GM23248 (cell line): ENCODE measurements around the gene AKNA. TPM values are rescaled to one million over a fixed set of nuclear protein-coding genes. Genes with fewer than 3 reads are reported as not detected.

Source experiments
- DNase-seq: peaks from one replicate; pipeline ENCODE4 v3.0.0-alpha.2; 2015
- H2AFZ ChIP-seq: fragments of 200-600 bp; sonication (generic); 2 replicates; pipeline ENCODE4 v1.6.1; 2016; ENCODE audit warnings: antibody characterized with exemption
- H3F3A ChIP-seq: fragments of 200-600 bp; sonication (generic); 2 replicates; pipeline ENCODE4 v1.6.1; 2016; ENCODE audit warnings: mild to moderate bottlenecking, antibody characterized with exemption, mixed run types; ENCODE audit not compliant: insufficient read depth
- H3K27ac ChIP-seq: fragments of 200-600 bp; sonication (generic); 2 replicates; pipeline ENCODE4 v1.5.1; 2016; ENCODE audit warnings: mild to moderate bottlenecking
- H3K27me3 ChIP-seq: fragments of 200-600 bp; sonication (generic); replicated peaks from 2 replicates; pipeline ENCODE4 v1.6.1; 2016; ENCODE audit warnings: mild to moderate bottlenecking; ENCODE audit not compliant: insufficient read depth
- H3K36me3 ChIP-seq: fragments of 200-600 bp; sonication (generic); 2 replicates; pipeline ENCODE4 v1.6.1; 2016; ENCODE audit warnings: low read depth, mild to moderate bottlenecking
- H3K4me1 ChIP-seq: fragments of 200-600 bp; sonication (generic); 2 replicates; pipeline ENCODE4 v1.6.1; 2016; ENCODE audit warnings: mild to moderate bottlenecking; ENCODE audit not compliant: insufficient read depth
- H3K4me2 ChIP-seq: fragments of 200-600 bp; sonication (generic); one replicate; pipeline ENCODE4 v1.6.1; 2016; ENCODE audit warnings: mild to moderate bottlenecking; ENCODE audit not compliant: unreplicated experiment
- H3K4me3 ChIP-seq: fragments of 200-600 bp; sonication (generic); 2 replicates; pipeline ENCODE4 v1.5.1; 2016; ENCODE audit warnings: mild to moderate bottlenecking
- H3K79me2 ChIP-seq: fragments of 200-600 bp; sonication (generic); 2 replicates; pipeline ENCODE4 v1.6.1; 2016; ENCODE audit warnings: mild to moderate bottlenecking; ENCODE audit not compliant: insufficient read depth
- H3K9ac ChIP-seq: fragments of 200-600 bp; sonication (generic); 2 replicates; pipeline ENCODE4 v1.6.1; 2016; ENCODE audit warnings: mild to moderate bottlenecking
- H3K9me2 ChIP-seq: fragments of 200-600 bp; sonication (generic); 2 replicates; pipeline ENCODE4 v1.6.1; 2016; ENCODE audit warnings: mixed run types, mild to moderate bottlenecking, moderate library complexity; ENCODE audit not compliant: insufficient read depth
- H3K9me3 ChIP-seq: fragments of 200-600 bp; sonication (generic); one replicate; pipeline ENCODE4 v1.6.1; 2017; ENCODE audit warnings: low read depth
- H4K20me1 ChIP-seq: fragments of 200-600 bp; sonication (generic); 2 replicates; pipeline ENCODE4 v1.6.0; 2016; ENCODE audit not compliant: insufficient read depth
- EZH2 ChIP-seq: fragments of 200-600 bp; sonication (generic); IDR thresholded peaks from 2 replicates; pipeline ENCODE4 v1.6.1; 2018; ENCODE audit warnings: antibody characterized with exemption, mild to moderate bottlenecking; ENCODE audit not compliant: insufficient read depth, poor library complexity, severe bottlenecking
- EZH2phosphoT487 ChIP-seq: fragments of 200-600 bp; sonication (generic); IDR thresholded peaks from 2 replicates; pipeline ENCODE4 v1.6.1; 2018; ENCODE audit warnings: antibody characterized with exemption, moderate library complexity, mild to moderate bottlenecking, low read depth; ENCODE audit not compliant: insufficient read depth
- WGBS, 2 experiments: methylation state at CpG; one replicate each; pipeline ENCODE4 v1.1.6; 2015 to 2017; ENCODE audit warnings: low lambda C conversion rate in 2 of 2, low coverage in 1 of 2; ENCODE audit errors: missing lambda C conversion rate in 2 of 2; 5-methylcytosine and 5-hydroxymethylcytosine counted together
- in situ Hi-C: fragments of 300-500 bp; cut with MboI; formaldehyde crosslinking; loops from 2 replicates; pipeline ENCODE4 v1.15.0; 2020
- polyA plus RNA-seq: library from polyadenylated mRNA; unstranded; fragments of >200 nt; fragmentation: Nextera tagmentation; extraction: Ambion mirVana; gene quantifications from 2 replicates; pipeline ENCODE4 v1.2.1, GENCODE V29; 2016
- total RNA-seq: library from RNA; depleted of rRNA; stranded (reverse); fragments of >200 nt; shearing (Covaris generic); gene quantifications from 2 replicates; pipeline ENCODE4 v1.2.3, GENCODE V29; 2014

Gene AKNA
- total and polyA plus RNA-seq, 2 experiments from 2014 or later: 1.8 to 6.6 TPM

DNA sequence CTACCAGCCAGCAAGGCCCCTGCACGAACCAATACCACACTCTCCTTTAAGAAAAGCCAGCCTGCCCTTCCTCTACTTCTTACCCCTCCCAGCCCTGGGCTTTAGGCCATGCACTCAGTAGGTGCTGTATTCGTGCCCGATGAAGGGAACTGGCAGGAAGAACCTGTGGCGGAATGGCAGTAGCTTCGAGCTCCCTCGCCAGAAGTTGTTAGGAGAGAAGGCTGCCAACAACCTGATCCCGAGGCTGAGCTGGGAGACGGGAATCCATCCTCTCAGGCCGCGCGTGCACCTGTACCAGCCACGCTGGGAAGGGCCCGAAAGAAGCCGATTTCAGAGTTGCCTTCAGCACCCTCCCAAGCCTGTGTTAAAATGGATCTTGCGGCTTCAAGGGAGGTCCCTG, 45.3 kb upstream of the AKNA start:
- H3K36me3 ChIP-seq: no peaks in the 10 kb centered on the region
- H3K9me2 ChIP-seq: no peaks in the 10 kb centered on the region
- no peaks in the 10 kb centered on the region for H3K9me3 ChIP-seq
- no peaks in the 10 kb centered on the region for H3K27me3 ChIP-seq
- WGBS, 2 experiments: 78 to 85% methylated on average over 15 of the region's 15 CpGs
- no peak overlapping the region for H3K27ac ChIP-seq
- H3K4me3 ChIP-seq: no peak overlapping the region
- no peaks in the 10 kb centered on the region for H3F3A ChIP-seq
- no peak overlapping the region for H3K4me2 ChIP-seq
- H3K9ac ChIP-seq: no peak overlapping the region
- TF ChIP-seq EZH2: no peak
- no peak for TF ChIP-seq EZH2phosphoT487
- no peaks in the 10 kb centered on the region for H4K20me1 ChIP-seq
- H3K4me1 ChIP-seq: no peaks in the 10 kb centered on the region
- no peak for DNase-seq
- H2AFZ ChIP-seq: no peak overlapping the region
- in situ Hi-C loops: loop anchor here (10.0 kb wide), 1 partner anchor 222 kb away; the partner anchor contains the start of gene TEX53
- H3K79me2 ChIP-seq: no peaks in the 10 kb centered on the region

DNA sequence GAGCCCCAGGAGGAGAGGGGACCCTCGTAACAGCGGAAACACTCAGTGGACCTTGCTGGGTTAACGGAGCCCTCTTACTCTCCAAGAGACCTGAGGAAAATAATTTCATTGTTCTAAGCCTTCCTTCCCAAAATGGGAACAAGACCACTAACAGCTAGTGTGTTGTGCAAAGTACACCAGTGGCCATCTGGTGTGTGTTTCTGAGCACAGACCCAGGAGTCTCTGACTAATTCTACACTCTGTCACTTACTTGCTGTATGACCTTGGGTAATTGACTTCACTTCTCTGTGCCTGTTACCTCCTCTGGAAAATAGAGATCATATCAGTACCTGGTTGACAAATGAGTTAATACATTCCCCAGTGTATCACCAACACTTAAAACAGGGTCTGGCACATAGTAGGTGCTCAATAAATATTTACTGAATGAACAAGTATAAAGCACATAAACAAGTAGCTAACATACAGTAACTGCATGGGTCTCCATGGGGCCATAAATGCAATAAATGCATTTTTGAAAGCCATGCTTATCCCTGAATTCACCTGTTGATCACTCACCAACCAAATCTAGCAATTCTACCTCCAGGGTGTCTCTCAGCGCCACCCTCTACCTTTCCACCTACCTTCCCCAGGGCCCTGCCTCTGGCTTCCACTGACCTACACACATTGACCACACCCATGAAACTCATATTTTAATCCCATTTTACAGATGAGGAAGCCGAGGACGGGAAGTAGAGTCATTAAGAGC, 44.7 kb upstream of the AKNA start:
- Histone ChIP-seq H3K27ac (no peak overlapping the region), H3K9me3 (no peaks in the 10 kb centered on the region), H3K9me2 (no peaks in the 10 kb centered on the region), H3K4me1 (no peaks in the 10 kb centered on the region), H3F3A (no peaks in the 10 kb centered on the region), H3K4me2 (no peak overlapping the region), H3K27me3 (no peaks in the 10 kb centered on the region), H3K79me2 (no peaks in the 10 kb centered on the region), H3K9ac (no peak overlapping the region), H3K36me3 (no peaks in the 10 kb centered on the region), H4K20me1 (no peaks in the 10 kb centered on the region), H3K4me3 (no peak overlapping the region), H2AFZ (no peak overlapping the region)
- in situ Hi-C loops: loop anchor here (10.0 kb wide), 1 partner anchor 222 kb away; the partner anchor contains the start of gene TEX53
- no peak for DNase-seq
- TF ChIP-seq EZH2 (no peak), EZH2phosphoT487 (no peak)
- WGBS, 2 experiments: 68 to 73% methylated on average over 6 of the region's 6 CpGs

DNA sequence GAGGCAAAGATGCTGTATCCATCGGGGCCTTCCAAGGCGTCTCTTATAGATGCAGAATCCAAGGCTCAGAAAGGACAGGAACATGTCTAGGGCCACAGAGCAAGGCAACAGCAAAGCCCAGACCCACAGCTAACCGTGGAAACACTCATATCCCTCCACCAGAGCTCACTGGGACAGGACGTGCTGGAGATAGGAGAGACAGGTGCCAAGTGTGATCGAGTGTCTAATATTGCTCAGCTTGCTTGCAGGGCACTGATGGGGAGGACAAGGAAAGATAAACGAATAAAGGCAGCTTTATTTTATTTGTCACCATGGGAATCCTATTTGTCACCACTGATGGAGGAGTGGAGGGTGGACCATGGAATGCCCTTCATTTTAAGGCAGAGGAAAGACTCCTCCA, 44.0 kb upstream of the AKNA start:
- TF ChIP-seq EZH2phosphoT487: no peak
- no peak for TF ChIP-seq EZH2
- Histone ChIP-seq H3K9me2 (no peaks in the 10 kb centered on the region), H3K4me2 (no peak overlapping the region), H3F3A (no peaks in the 10 kb centered on the region), H3K9ac (no peak overlapping the region), H3K27me3 (no peaks in the 10 kb centered on the region), H3K4me3 (no peak overlapping the region), H3K27ac (no peak overlapping the region), H3K9me3 (no peaks in the 10 kb centered on the region), H3K4me1 (no peaks in the 10 kb centered on the region), H4K20me1 (no peaks in the 10 kb centered on the region), H3K36me3 (no peaks in the 10 kb centered on the region), H3K79me2 (no peaks in the 10 kb centered on the region), H2AFZ (no peak overlapping the region)
- in situ Hi-C loops: loop anchor here (10.0 kb wide), 1 partner anchor 223 kb away; the partner anchor contains the start of gene TEX53
- 73 to 77% methylated on average over 6 of the region's 6 CpGs for WGBS, 2 experiments
- DNase-seq: no peak

- H3K27ac ChIP-seq: no peak overlapping the region
- H3K27me3 ChIP-seq: no peaks in the 10 kb centered on the region
- no peaks in the 10 kb centered on the region for H4K20me1 ChIP-seq
- no peaks in the 10 kb centered on the region for H3K4me1 ChIP-seq
- H3K9me2 ChIP-seq: no peaks in the 10 kb centered on the region
- no peaks in the 10 kb centered on the region for H3F3A ChIP-seq
- no peak overlapping the region for H3K4me2 ChIP-seq
- no peaks in the 10 kb centered on the region for H3K79me2 ChIP-seq
- WGBS, 2 experiments: 74 to 80% methylated on average over 4 of the region's 4 CpGs
- no peak overlapping the region for H2AFZ ChIP-seq
- H3K9me3 ChIP-seq: no peaks in the 10 kb centered on the region
- no peaks in the 10 kb centered on the region for H3K36me3 ChIP-seq
- no peak for DNase-seq
- in situ Hi-C loops: loop anchor here (10.0 kb wide), 1 partner anchor 224 kb away; the partner anchor contains the start of gene TEX53
- H3K9ac ChIP-seq: no peak overlapping the region
- TF ChIP-seq EZH2: no peak
- no peak for TF ChIP-seq EZH2phosphoT487
- no peak overlapping the region for H3K4me3 ChIP-seq
Observed at GRCh38 chr9:114431003-114431402, 43.2 kb upstream of the AKNA start.
